ENCODE results near the gene CCDC182.

Gene CCDC182

GRCh38 chr17:57749701-57750100, 4.6 kb upstream of the CCDC182 start:
- no peak overlapping the region for H3K27ac ChIP-seq (ENCODE audit: low read length, poor library complexity, severe bottlenecking)

GRCh38 chr17:57747221-57748017, 2.3 kb upstream of the CCDC182 start:
- Histone ChIP-seq H4K91ac (ENCODE audit: low read length) (no peak overlapping the region), H4K8ac (ENCODE audit: low read length) (no peak overlapping the region), H3K14ac (ENCODE audit: low read length in 2 of 2) (no peak overlapping the region), H2BK15ac (ENCODE audit: low read depth, poor library complexity, severe bottlenecking) (no peak overlapping the region), H2BK12ac (ENCODE audit: low read length in 2 of 2) (no peak overlapping the region), H3K23ac (ENCODE audit: low read length in 2 of 2) (no peak overlapping the region), H2BK120ac (ENCODE audit: low read depth, low read length) (no peak overlapping the region), H3K4me3 (ENCODE audit: insufficient read depth in 1 of 2, low read depth in 1 of 2, low read length in 2 of 2) (no peak overlapping the region), H3K4me1 (ENCODE audit: control insufficient read depth, insufficient read depth, low read depth, low read length) (no peaks in the 10 kb centered on the region), H3K36me3 (ENCODE audit: control insufficient read depth in 1 of 2, insufficient read depth in 2 of 2, low read depth in 1 of 2, low read length in 2 of 2) (no peaks in the 10 kb centered on the region), H2BK5ac (ENCODE audit: low read depth, low read length, poor library complexity, severe bottlenecking) (no peak overlapping the region), H3K79me1 (replicated peaks; ENCODE audit: low read length, poor library complexity, severe bottlenecking) (no peaks in the 10 kb centered on the region), H3K18ac (ENCODE audit: low read depth in 1 of 2, low read length in 2 of 2) (no peak overlapping the region), H3K4ac (ENCODE audit: low read depth in 1 of 2, low read length in 2 of 2) (no peak overlapping the region), H3K27me3 (ENCODE audit: control insufficient read depth in 1 of 2, insufficient read depth in 1 of 2, low read length in 2 of 2) (peaks cover 66 to 86% of the 10 kb centered on the region in 2 experiments), H2AK5ac (ENCODE audit: low read length, severe bottlenecking) (no peak overlapping the region), H3K27ac (ENCODE audit: low read length, poor library complexity, severe bottlenecking) (no peak overlapping the region), H3K9ac (ENCODE audit: low read length) (no peak overlapping the region), H3K4me2 (ENCODE audit: low read length, poor library complexity, severe bottlenecking) (no peak overlapping the region), H2AFZ (ENCODE audit: low read depth, low read length) (no peak overlapping the region), H3K9me3 (ENCODE audit: control insufficient read depth, low read length) (no peaks in the 10 kb centered on the region)
- 40% methylated on average over 6 of the region's 6 CpGs for WGBS
- peak; percentile 57 for DNase-seq

More at GRCh38 chr17:57749701-57750100, 4.6 kb upstream of the CCDC182 start:
- Histone ChIP-seq H4K91ac (ENCODE audit: low read length) (no peak overlapping the region), H3K14ac (ENCODE audit: low read length in 2 of 2) (no peak overlapping the region), H3K36me3 (ENCODE audit: control insufficient read depth in 1 of 2, insufficient read depth in 2 of 2, low read depth in 1 of 2, low read length in 2 of 2) (no peaks in the 10 kb centered on the region), H3K9ac (ENCODE audit: low read length) (no peak overlapping the region), H2BK15ac (ENCODE audit: low read depth, poor library complexity, severe bottlenecking) (no peak overlapping the region), H3K4me1 (ENCODE audit: control insufficient read depth, insufficient read depth, low read depth, low read length) (peaks cover 1% of the 10 kb centered on the region), H2BK12ac (ENCODE audit: low read length in 2 of 2) (no peak overlapping the region), H3K4me3 (ENCODE audit: insufficient read depth in 1 of 2, low read depth in 1 of 2, low read length in 2 of 2) (no peak overlapping the region), H3K4ac (ENCODE audit: low read depth in 1 of 2, low read length in 2 of 2) (no peak overlapping the region), H3K23ac (ENCODE audit: low read length in 2 of 2) (no peak overlapping the region), H2BK120ac (ENCODE audit: low read depth, low read length) (no peak overlapping the region), H4K8ac (ENCODE audit: low read length) (no peak overlapping the region), H3K27me3 (ENCODE audit: control insufficient read depth in 1 of 2, insufficient read depth in 1 of 2, low read length in 2 of 2) (peaks cover 58 to 69% of the 10 kb centered on the region in 2 experiments), H2AFZ (ENCODE audit: low read depth, low read length) (no peak overlapping the region), H3K4me2 (ENCODE audit: low read length, poor library complexity, severe bottlenecking) (no peak overlapping the region), H2AK5ac (ENCODE audit: low read length, severe bottlenecking) (no peak overlapping the region), H3K79me1 (replicated peaks; ENCODE audit: low read length, poor library complexity, severe bottlenecking) (no peaks in the 10 kb centered on the region), H3K9me3 (ENCODE audit: control insufficient read depth, low read length) (no peaks in the 10 kb centered on the region), H2BK5ac (ENCODE audit: low read depth, low read length, poor library complexity, severe bottlenecking) (no peak overlapping the region), H3K18ac (ENCODE audit: low read depth in 1 of 2, low read length in 2 of 2) (no peak overlapping the region)
- no peak for DNase-seq
- WGBS, result 86% methylated on average over 3 of the region's 3 CpGs

- H3K18ac ChIP-seq (ENCODE audit: low read depth in 1 of 2, low read length in 2 of 2), result no peak overlapping the region
- H2AK5ac ChIP-seq (ENCODE audit: low read length, severe bottlenecking), result no peak overlapping the region
- H3K4me1 ChIP-seq (ENCODE audit: control insufficient read depth, insufficient read depth, low read depth, low read length), result no peaks in the 10 kb centered on the region
- no peak overlapping the region for H3K14ac ChIP-seq (ENCODE audit: low read length in 2 of 2)
- H3K23ac ChIP-seq (ENCODE audit: low read length in 2 of 2), result no peak overlapping the region
- H3K4ac ChIP-seq (ENCODE audit: low read depth in 1 of 2, low read length in 2 of 2), result no peak overlapping the region
- no peak overlapping the region for H3K4me3 ChIP-seq (ENCODE audit: insufficient read depth in 1 of 2, low read depth in 1 of 2, low read length in 2 of 2)
- H4K8ac ChIP-seq (ENCODE audit: low read length), result no peak overlapping the region
- no peak overlapping the region for H2BK5ac ChIP-seq (ENCODE audit: low read depth, low read length, poor library complexity, severe bottlenecking)
- no peak overlapping the region for H3K4me2 ChIP-seq (ENCODE audit: low read length, poor library complexity, severe bottlenecking)
- H2AFZ ChIP-seq (ENCODE audit: low read depth, low read length), result no peak overlapping the region
- H4K91ac ChIP-seq (ENCODE audit: low read length), result no peak overlapping the region
- H2BK15ac ChIP-seq (ENCODE audit: low read depth, poor library complexity, severe bottlenecking), result no peak overlapping the region
- H3K9me3 ChIP-seq (ENCODE audit: control insufficient read depth, low read length), result peaks cover 2% of the 10 kb centered on the region
- H3K79me1 ChIP-seq (replicated peaks; ENCODE audit: low read length, poor library complexity, severe bottlenecking), result no peaks in the 10 kb centered on the region
- no peak overlapping the region for H2BK120ac ChIP-seq (ENCODE audit: low read depth, low read length)
- no peaks in the 10 kb centered on the region for H3K36me3 ChIP-seq (ENCODE audit: control insufficient read depth in 1 of 2, insufficient read depth in 2 of 2, low read depth in 1 of 2, low read length in 2 of 2)
- H3K27ac ChIP-seq (ENCODE audit: low read length, poor library complexity, severe bottlenecking), result no peak overlapping the region
- peaks cover 69 to 87% of the 10 kb centered on the region in 2 experiments for H3K27me3 ChIP-seq (ENCODE audit: control insufficient read depth in 1 of 2, insufficient read depth in 1 of 2, low read length in 2 of 2)
- no peak overlapping the region for H3K9ac ChIP-seq (ENCODE audit: low read length)
- H2BK12ac ChIP-seq (ENCODE audit: low read length in 2 of 2), result no peak overlapping the region
- DNase-seq, result no peak
These were observed 1.1 kb upstream of the CCDC182 start for GRCh38 chr17:57746221-57746620.

DNA sequence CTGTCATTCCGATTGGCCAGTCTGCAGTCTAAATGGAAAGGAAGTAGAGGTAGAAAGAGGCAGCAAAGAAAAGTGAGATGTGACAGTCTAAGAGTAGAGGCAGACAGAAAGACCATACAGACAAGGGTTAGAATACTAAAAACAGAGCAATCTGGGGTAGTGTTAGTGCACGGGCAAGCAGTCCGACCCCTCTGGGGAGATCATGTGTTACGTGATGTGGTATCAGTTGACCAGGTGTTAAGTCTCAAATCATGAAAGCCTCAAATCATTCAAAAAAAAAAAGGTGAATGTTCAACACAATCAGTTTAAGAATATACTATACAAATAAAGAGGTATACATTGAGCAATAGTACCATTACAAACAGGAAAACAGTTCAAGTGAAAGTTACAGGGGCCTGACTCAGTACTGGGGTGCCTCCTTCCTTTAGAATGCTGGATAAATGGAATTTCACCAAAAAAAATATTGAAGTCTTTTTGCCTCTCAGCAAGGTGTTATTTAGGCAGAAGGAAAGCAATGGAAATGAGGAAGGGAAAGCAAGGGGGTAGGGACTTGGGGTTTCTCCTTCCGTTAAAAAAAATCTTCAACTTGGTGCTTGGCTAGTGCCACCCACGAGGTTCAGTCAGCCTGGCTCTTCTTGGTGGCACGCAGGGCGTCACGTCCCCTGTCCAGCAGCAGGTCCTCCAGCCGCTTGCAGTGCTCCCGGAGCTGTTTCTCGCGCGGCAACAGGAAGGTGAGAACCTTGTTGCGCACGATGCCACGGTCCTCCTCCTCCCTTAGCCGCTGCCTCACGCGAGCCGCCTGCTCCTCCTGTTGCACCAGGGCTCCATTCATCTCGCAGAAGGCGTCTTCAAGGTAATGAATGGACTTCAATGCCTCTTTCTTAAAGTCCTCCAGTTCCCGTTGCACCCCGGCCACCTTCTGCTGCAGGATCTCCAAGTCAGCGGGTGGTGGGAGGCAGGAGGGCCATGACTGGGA, 616 bp downstream of the CCDC182 start:
- Histone ChIP-seq H3K4me1 (ENCODE audit: control insufficient read depth, insufficient read depth, low read depth, low read length) (no peaks in the 10 kb centered on the region), H4K8ac (ENCODE audit: low read length) (no peak overlapping the region), H3K4me3 (ENCODE audit: insufficient read depth in 1 of 2, low read depth in 1 of 2, low read length in 2 of 2) (no peak overlapping the region), H3K4me2 (ENCODE audit: low read length, poor library complexity, severe bottlenecking) (no peak overlapping the region), H3K9me3 (ENCODE audit: control insufficient read depth, low read length) (peaks cover 3% of the 10 kb centered on the region), H3K79me1 (replicated peaks; ENCODE audit: low read length, poor library complexity, severe bottlenecking) (no peaks in the 10 kb centered on the region), H2AK5ac (ENCODE audit: low read length, severe bottlenecking) (no peak overlapping the region), H3K27me3 (ENCODE audit: control insufficient read depth in 1 of 2, insufficient read depth in 1 of 2, low read length in 2 of 2) (peaks cover 70 to 86% of the 10 kb centered on the region in 2 experiments), H3K36me3 (ENCODE audit: control insufficient read depth in 1 of 2, insufficient read depth in 2 of 2, low read depth in 1 of 2, low read length in 2 of 2) (no peaks in the 10 kb centered on the region), H3K23ac (ENCODE audit: low read length in 2 of 2) (no peak overlapping the region), H3K27ac (ENCODE audit: low read length, poor library complexity, severe bottlenecking) (no peak overlapping the region), H2BK5ac (ENCODE audit: low read depth, low read length, poor library complexity, severe bottlenecking) (no peak overlapping the region), H4K91ac (ENCODE audit: low read length) (no peak overlapping the region), H3K18ac (ENCODE audit: low read depth in 1 of 2, low read length in 2 of 2) (no peak overlapping the region), H2AFZ (ENCODE audit: low read depth, low read length) (no peak overlapping the region), H2BK15ac (ENCODE audit: low read depth, poor library complexity, severe bottlenecking) (no peak overlapping the region), H3K9ac (ENCODE audit: low read length) (no peak overlapping the region), H2BK12ac (ENCODE audit: low read length in 2 of 2) (no peak overlapping the region), H2BK120ac (ENCODE audit: low read depth, low read length) (no peak overlapping the region), H3K4ac (ENCODE audit: low read depth in 1 of 2, low read length in 2 of 2) (no peak overlapping the region), H3K14ac (ENCODE audit: low read length in 2 of 2) (no peak overlapping the region)
- 94% methylated on average over 25 of the region's 26 CpGs for WGBS
- no peak for DNase-seq
